Left ventricle myocardium inferior (tissue), 1 donor: ENCODE measurements around the gene TTC39B. TPM values are rescaled to one million over a fixed set of nuclear protein-coding genes. Genes with fewer than 3 reads are reported as not detected.
"Not testable (repeated sequence)": the region's sequence is repeated elsewhere in the genome, so short reads cannot be mapped to it uniquely, and the experiment has no call there.

ENCODE experiments used
- DNase-seq: peaks from one replicate; pipeline ENCODE4 v3.0.0-alpha.2; 2020
- H3K27ac ChIP-seq: fragments of 200-600 bp; replicated peaks from 2 replicates; pipeline ENCODE4 v1.8.0; 2021
- H3K27me3 ChIP-seq: fragments of 200-600 bp; 2 replicates; pipeline ENCODE4 v1.8.0; 2021; ENCODE audit warnings: low read depth
- H3K36me3 ChIP-seq: fragments of 200-600 bp; 2 replicates; pipeline ENCODE4 v1.8.0; 2021
- H3K4me1 ChIP-seq: fragments of 200-600 bp; 2 replicates; pipeline ENCODE4 v1.8.0; 2021
- H3K4me3 ChIP-seq: fragments of 200-600 bp; 2 replicates; pipeline ENCODE4 v1.8.0; 2021; ENCODE audit warnings: mild to moderate bottlenecking, moderate library complexity
- H3K9me3 ChIP-seq: fragments of 200-600 bp; replicated peaks from 2 replicates; pipeline ENCODE4 v1.8.0; 2021
- intact Hi-C: fragments of 100-400 bp; cut with micrococcal nuclease; formaldehyde crosslinking; loops from one replicate; pipeline ENCODE4 v1.11.0; 2022
- total RNA-seq: library from RNA; stranded (reverse); fragmentation: NEBNext Ultra II Directional; extraction: Animal tissue kit (Norgen Biotek cat#: 25700); gene quantifications from one replicate; pipeline ENCODE4 v1.2.1, GENCODE V29; 2021
- TF ChIP-seq, protein P1 (sequence below): fragments of 200-600 bp; IDR thresholded peaks from 2 replicates; pipeline ENCODE4 v1.8.0; 2021; ENCODE audit warnings: antibody characterized with exemption, mild to moderate bottlenecking, borderline replicate concordance
- donor health status: DM: no; HTN: yes; CAD: no; lungs with severe emphysema.

TTC39B gene
- total RNA-seq, 1 donor from 2014 or later: 1.6 TPM

DNA sequence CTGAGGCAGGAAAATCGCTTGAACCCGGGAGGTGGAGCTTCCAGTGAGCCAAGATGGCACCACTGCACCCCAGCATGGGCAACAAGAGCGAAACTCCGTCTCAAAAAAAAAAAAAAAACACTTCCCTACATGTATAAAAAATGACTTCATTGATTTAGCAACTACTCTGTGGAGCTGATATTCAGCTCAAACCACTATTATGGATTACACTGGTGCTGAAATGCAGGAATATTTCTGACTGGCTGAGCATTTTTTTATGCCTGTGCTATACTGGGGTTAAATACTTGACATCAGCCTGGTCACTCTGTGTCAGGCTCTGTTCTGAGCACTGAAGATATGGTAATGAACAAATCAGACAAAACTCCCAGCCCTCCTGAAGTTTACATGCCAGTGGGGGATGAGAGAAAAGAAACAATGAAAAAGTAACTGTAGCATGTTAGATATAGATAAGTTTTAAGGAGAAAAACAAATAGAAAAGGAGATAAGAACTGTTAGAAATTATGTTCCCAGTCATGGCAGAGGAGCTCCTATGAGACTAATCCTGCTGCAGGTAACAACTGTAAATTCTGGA is 22.6 kb upstream of the TTC39B start:
- Histone ChIP-seq H3K36me3 (no peaks in the 10 kb centered on the region), H3K27ac (no peak overlapping the region)
- intact Hi-C loops: no loop called here

DNA sequence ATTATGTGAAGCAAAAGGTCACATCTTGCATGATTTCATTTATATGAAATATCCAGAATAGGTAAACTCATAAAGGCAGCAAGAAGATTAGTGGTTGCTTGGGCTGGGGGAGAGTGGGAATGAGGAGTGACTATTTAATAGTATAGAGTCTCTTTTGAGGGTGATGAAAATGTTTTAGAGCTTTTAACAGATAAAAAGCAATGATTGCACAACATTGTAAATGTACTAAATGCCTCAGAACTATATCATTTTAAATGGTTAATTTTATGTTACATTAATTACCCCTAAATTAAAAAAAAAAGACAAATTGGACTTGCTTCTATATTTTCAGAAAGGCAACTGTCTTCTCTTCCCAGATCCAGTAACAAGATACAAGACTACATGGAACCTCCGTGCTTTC is 21.9 kb upstream of the TTC39B start:
- no peak for DNase-seq
- Histone ChIP-seq H3K9me3 (peaks cover 8% of the 10 kb centered on the region), H3K36me3 (no peaks in the 10 kb centered on the region), H3K4me1 (no peaks in the 10 kb centered on the region), H3K4me3 (no peak overlapping the region), H3K27me3 (no peaks in the 10 kb centered on the region), H3K27ac (no peak overlapping the region)
- TF ChIP-seq, protein P1, sequence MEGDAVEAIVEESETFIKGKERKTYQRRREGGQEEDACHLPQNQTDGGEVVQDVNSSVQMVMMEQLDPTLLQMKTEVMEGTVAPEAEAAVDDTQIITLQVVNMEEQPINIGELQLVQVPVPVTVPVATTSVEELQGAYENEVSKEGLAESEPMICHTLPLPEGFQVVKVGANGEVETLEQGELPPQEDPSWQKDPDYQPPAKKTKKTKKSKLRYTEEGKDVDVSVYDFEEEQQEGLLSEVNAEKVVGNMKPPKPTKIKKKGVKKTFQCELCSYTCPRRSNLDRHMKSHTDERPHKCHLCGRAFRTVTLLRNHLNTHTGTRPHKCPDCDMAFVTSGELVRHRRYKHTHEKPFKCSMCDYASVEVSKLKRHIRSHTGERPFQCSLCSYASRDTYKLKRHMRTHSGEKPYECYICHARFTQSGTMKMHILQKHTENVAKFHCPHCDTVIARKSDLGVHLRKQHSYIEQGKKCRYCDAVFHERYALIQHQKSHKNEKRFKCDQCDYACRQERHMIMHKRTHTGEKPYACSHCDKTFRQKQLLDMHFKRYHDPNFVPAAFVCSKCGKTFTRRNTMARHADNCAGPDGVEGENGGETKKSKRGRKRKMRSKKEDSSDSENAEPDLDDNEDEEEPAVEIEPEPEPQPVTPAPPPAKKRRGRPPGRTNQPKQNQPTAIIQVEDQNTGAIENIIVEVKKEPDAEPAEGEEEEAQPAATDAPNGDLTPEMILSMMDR: no peak
- intact Hi-C loops: no loop called here

More for the DNA sequence above, 22.6 kb upstream of the TTC39B start:
- peaks cover 5% of the 10 kb centered on the region for H3K27me3 ChIP-seq
- no peak for DNase-seq
- H3K9me3 ChIP-seq: peaks cover under 1% of the 10 kb centered on the region
- TF ChIP-seq, protein P1: no peak
- no peaks in the 10 kb centered on the region for H3K4me1 ChIP-seq
- H3K4me3 ChIP-seq: no peak overlapping the region

DNA sequence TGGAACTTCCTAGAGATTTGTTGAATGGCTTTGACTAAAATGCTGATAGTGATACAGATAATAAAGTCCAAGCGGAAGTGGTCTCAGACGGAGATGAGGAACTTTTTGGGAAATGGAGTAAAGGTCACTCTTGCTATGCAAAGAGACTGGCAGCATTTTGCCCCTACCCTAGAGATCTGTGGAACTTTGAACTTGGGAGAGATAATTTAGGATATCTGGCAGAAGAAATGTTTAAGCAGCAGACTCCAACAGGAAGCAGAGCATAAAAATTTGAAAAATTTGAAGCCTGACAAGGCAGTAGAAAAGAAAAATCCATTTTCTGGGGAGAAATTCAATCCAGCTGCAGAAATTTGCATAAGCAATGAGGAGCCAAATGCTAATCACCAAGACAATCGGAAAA is 15.7 kb upstream of the TTC39B start:
- peaks cover 11% of the 10 kb centered on the region for H3K9me3 ChIP-seq
- H3K4me3 ChIP-seq, DNase-seq, H3K36me3 ChIP-seq, H3K27ac ChIP-seq, H3K4me1 ChIP-seq, intact Hi-C loops, H3K27me3 ChIP-seq: not testable (repeated sequence)

DNA sequence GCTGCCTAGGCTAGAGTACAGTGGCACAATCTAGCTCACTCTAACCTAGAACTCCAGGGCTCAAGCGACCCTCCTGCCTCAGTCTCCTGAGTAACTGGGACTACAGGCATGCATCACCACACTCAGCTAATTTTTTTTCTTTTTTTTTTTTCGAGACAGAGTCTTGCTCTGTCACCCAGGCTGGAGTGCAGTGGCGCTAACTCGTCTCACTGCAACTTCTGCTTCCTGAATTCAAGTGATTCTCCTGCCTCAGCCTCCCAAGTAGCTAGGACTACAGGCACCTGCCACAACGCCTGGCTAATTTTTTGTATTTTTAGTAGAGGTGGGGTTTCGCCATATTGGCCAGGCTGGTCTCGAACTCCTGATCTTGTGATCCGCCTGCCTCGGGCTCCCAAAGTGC is 12.6 kb upstream of the TTC39B start:
- H3K4me1 ChIP-seq: not testable (repeated sequence)
- intact Hi-C loops: loop anchor here (10.0 kb wide), 1 partner anchor 105 kb away; no protein-coding TSS in a partner anchor

DNA sequence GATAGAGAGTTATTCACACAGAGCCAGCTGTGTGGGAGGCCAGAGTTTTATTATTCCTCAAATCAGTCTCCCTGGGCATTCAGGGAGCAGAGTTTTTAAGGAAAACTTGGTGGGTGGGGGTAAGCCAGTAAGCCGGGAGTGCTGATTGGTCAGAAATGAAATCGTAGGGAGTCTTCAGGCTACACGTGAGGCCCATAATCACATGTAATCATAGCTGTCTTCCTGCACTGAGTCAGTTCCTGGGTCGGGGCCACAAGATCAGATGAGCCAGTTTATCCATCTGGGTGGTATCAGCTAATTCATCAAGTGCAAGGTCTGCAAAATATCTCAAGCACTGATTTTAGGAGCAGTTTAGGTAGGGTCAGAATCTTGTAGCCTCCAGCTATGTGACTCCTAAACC is 10.8 kb upstream of the TTC39B start:
- intact Hi-C loops: loop anchor here (10.0 kb wide), 1 partner anchor 103 kb away; no protein-coding TSS in a partner anchor
- H3K4me3 ChIP-seq: no peak overlapping the region
- H3K27me3 ChIP-seq: no peaks in the 10 kb centered on the region
- H3K36me3 ChIP-seq: no peaks in the 10 kb centered on the region
- DNase-seq: no peak
- H3K4me1 ChIP-seq: no peaks in the 10 kb centered on the region
- no peaks in the 10 kb centered on the region for H3K9me3 ChIP-seq
- TF ChIP-seq, protein P1: no peak
- H3K27ac ChIP-seq: no peak overlapping the region

More for the DNA sequence above, 12.6 kb upstream of the TTC39B start:
- H3K9me3 ChIP-seq: peaks cover 11% of the 10 kb centered on the region
- not testable (repeated sequence) for H3K27ac ChIP-seq, H3K27me3 ChIP-seq, DNase-seq, H3K36me3 ChIP-seq, H3K4me3 ChIP-seq

DNA sequence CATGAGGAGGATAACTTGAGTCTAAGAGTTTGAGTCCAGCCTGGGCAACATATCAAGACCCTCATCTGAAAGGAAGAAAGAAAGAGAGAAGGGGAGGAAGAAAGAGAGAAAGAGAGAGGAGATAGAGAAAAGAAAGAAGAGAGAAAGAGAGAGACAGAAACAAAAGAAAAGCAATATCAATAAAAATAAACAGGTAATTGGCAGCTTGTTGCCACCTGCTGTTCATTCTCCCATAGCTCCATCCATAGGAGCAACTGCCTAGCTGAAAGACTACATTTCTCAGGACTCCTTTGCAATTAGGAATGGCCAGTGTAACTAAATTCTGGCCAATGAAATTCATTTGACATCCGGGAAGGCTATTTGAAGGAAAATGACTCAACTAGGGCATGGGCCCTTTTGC is 4.6 kb upstream of the TTC39B start:
- Histone ChIP-seq H3K27me3 (peaks cover 13% of the 10 kb centered on the region), H3K4me3 (no peak overlapping the region), H3K9me3 (no peaks in the 10 kb centered on the region), H3K36me3 (no peaks in the 10 kb centered on the region), H3K4me1 (peaks cover 11% of the 10 kb centered on the region), H3K27ac (no peak overlapping the region)
- DNase-seq: no peak
- intact Hi-C loops: loop anchor here (10.0 kb wide), 1 partner anchor 97 kb away; no protein-coding TSS in a partner anchor
- TF ChIP-seq, protein P1: no peak
